ENCODE measurements around the gene IRX2. TPM values are rescaled to one million over a fixed set of nuclear protein-coding genes. Genes with fewer than 3 reads are reported as not detected.
A peak's percentile ranks its signal among the peaks of the same experiment; 100 is the strongest.

IRX2 gene
- total and polyA plus RNA-seq, 2 of the 8 experiments (the other 6 are each of a cell fraction or from before 2014, with no cell fraction given): 23.4 to 40.4 TPM

DNA sequence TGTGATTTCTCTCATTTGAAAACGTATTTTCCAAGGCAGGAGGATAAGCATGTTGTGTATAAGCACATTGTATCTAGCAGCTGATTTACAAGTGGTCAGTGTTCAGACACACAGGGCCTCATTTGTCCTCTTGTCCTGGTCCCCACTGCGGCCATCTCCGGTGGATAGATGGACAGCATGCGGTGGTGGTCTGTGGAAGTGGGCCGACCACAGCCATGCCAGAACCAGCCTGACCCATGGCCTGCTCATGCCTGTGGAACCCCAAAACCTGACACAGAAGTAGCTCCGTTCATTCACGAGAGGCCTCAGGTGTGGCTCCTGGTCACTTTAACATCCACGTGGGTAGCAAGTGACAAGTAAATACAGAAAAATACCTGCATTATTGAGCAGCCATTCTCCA lies 14.6 kb downstream of the IRX2 start:
- no peak overlapping the region for H4K8ac ChIP-seq (ENCODE audit: extremely low read depth, insufficient read depth, low read length)
- no peaks in the 10 kb centered on the region for H3K9me3 ChIP-seq (ENCODE audit: insufficient read depth in 2 of 2, low read depth in 1 of 2, low read length in 1 of 2)
- H2BK5ac ChIP-seq (ENCODE audit: low read depth, low read length): no peak overlapping the region
- no peak overlapping the region for H2BK15ac ChIP-seq (ENCODE audit: low read length)
- H3K27ac ChIP-seq (ENCODE audit: low read depth, low read length): no peak overlapping the region
- ChIA-PET CTCF (ENCODE audit: partially characterized antibody) (interaction anchor here (0.6 to 1.6 kb wide), 2 partner anchors 20 to 232 kb away, joined by 3 read pairs; no protein-coding TSS in a partner anchor), POLR2A (ENCODE audit: partially characterized antibody) (no interaction called here)
- H2BK120ac ChIP-seq (replicated peaks; ENCODE audit: low read depth, low read length): no peak overlapping the region
- no peak overlapping the region; the same call in 1 of the 2 replicates for H2BK20ac ChIP-seq (ENCODE audit: low read length)
- no peak for FAIRE-seq
- peaks cover under 1 to 22% (median 11%) of the 10 kb centered on the region in 4 experiments; a peak in 6 of 7 replicates for H3K4me1 ChIP-seq (replicated peaks in 1 of 4; ENCODE audit: control insufficient read depth in 3 of 4, insufficient read depth in 4 of 4, low read length in 3 of 4)
- H2AFZ ChIP-seq (ENCODE audit: low read length): no peak overlapping the region
- DNase-seq (ENCODE audit: low read depth in 1 of 2, low spot score in 2 of 2): peak in 1 of 2 experiments; percentile 17
- H4K5ac ChIP-seq (ENCODE audit: insufficient read length, low read depth, low read length): no peak overlapping the region
- H2AK5ac ChIP-seq (ENCODE audit: low read depth, low read length): 0 out of 2 replicates have a peak overlapping the region, but pooled peaks have one; percentile 39
- no peak overlapping the region for H3K4me3 ChIP-seq (ENCODE audit: extremely low read depth in 1 of 4, insufficient read depth in 2 of 4, low read depth in 3 of 4, low read length in 4 of 4)
- no peak overlapping the region for H3K9ac ChIP-seq (replicated peaks in 1 of 4; ENCODE audit: extremely low read depth in 1 of 4, low read depth in 3 of 4, low read length in 3 of 4)
- H3K36me3 ChIP-seq (ENCODE audit: control insufficient read depth in 2 of 4, insufficient read depth in 4 of 4, low read length in 3 of 4): no peaks in the 10 kb centered on the region; a peak in 1 of 8 replicates
- WGBS, 2 experiments (ENCODE audit: extremely low coverage in 1 of 2, insufficient coverage in 1 of 2, insufficient read length in 1 of 2, insufficient replicate concordance in 2 of 2, low coverage in 1 of 2, low lambda C conversion rate in 2 of 2, missing lambda C conversion rate in 1 of 2): 91% methylated on average over 8 of the region's 8 CpGs; no CpG with 5 or more reads in 1 of the 2 experiments
- H3K4me2 ChIP-seq (ENCODE audit: insufficient read depth in 1 of 2, low read depth in 2 of 2, low read length in 2 of 2): no peak overlapping the region
- no peak overlapping the region for H3K23ac ChIP-seq (ENCODE audit: insufficient read length)
- H4K91ac ChIP-seq (replicated peaks; ENCODE audit: insufficient read length, low read length): no peak overlapping the region
- H3K79me2 ChIP-seq (ENCODE audit: control insufficient read depth in 1 of 2, insufficient read depth in 2 of 2, low read length in 2 of 2): no peaks in the 10 kb centered on the region
- H3K4ac ChIP-seq (replicated peaks; ENCODE audit: insufficient read length, low read depth, low read length): no peak overlapping the region
- TF ChIP-seq NANOG (IDR thresholded peaks at IDR 0.05; ENCODE audit: insufficient read depth, low read depth, low read length, poor library complexity, severe bottlenecking): no peak
- TF ChIP-seq NRF1 (IDR thresholded peaks at IDR 0.05; ENCODE audit: low read depth, low read length): no peak
- TF ChIP-seq KDM5A (IDR thresholded peaks at IDR 0.05; ENCODE audit: low read length): no peak
- no peak for TF ChIP-seq SP1 (IDR thresholded peaks at IDR 0.05; ENCODE audit: low read depth, low read length)
- TF ChIP-seq, protein P1, sequence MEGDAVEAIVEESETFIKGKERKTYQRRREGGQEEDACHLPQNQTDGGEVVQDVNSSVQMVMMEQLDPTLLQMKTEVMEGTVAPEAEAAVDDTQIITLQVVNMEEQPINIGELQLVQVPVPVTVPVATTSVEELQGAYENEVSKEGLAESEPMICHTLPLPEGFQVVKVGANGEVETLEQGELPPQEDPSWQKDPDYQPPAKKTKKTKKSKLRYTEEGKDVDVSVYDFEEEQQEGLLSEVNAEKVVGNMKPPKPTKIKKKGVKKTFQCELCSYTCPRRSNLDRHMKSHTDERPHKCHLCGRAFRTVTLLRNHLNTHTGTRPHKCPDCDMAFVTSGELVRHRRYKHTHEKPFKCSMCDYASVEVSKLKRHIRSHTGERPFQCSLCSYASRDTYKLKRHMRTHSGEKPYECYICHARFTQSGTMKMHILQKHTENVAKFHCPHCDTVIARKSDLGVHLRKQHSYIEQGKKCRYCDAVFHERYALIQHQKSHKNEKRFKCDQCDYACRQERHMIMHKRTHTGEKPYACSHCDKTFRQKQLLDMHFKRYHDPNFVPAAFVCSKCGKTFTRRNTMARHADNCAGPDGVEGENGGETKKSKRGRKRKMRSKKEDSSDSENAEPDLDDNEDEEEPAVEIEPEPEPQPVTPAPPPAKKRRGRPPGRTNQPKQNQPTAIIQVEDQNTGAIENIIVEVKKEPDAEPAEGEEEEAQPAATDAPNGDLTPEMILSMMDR (IDR thresholded peaks at IDR 0.05; ENCODE audit: control extremely low read depth in 1 of 3, insufficient read depth in 1 of 3, low read depth in 1 of 3, low read length in 3 of 3): no peak
- no peak for TF ChIP-seq GTF2F1 (IDR thresholded peaks at IDR 0.05; ENCODE audit: borderline replicate concordance, low read depth, low read length)
- TF ChIP-seq HDAC6 (IDR thresholded peaks at IDR 0.05; ENCODE audit: low read depth, low read length): no peak
- H3K18ac ChIP-seq (ENCODE audit: extremely low read depth, low read length): no peak overlapping the region
- H3K27me3 ChIP-seq (replicated peaks in 1 of 4; ENCODE audit: control insufficient read depth in 3 of 4, extremely low read depth in 1 of 4, insufficient read depth in 3 of 4, low read length in 3 of 4): peaks cover 29 to 51% (median 50%) of the 10 kb centered on the region in 4 experiments
- H3K79me1 ChIP-seq (ENCODE audit: low read depth, low read length): no peaks in the 10 kb centered on the region
- no peak overlapping the region for H3K56ac ChIP-seq (replicated peaks; ENCODE audit: insufficient read length, low read depth, low read length)
- H3K14ac ChIP-seq (ENCODE audit: insufficient read length): no peak overlapping the region
- H4K20me1 ChIP-seq (replicated peaks in 1 of 2; ENCODE audit: control insufficient read depth in 1 of 2, insufficient read depth in 2 of 2, low read length in 2 of 2): peaks cover 7 to 8% of the 10 kb centered on the region in 2 experiments
- H2BK12ac ChIP-seq (ENCODE audit: low read depth, low read length): peak overlapping the region; percentile 31; the same call in 1 of the 2 replicates
- peaks cover 6% of the 10 kb centered on the region; the same call in 1 of the 2 replicates for H3K23me2 ChIP-seq (ENCODE audit: low read depth, low read length)
